AG04450 (cell line): Measurements from ENCODE around the gene TADA1. TPM values are rescaled to one million over a fixed set of nuclear protein-coding genes. Genes with fewer than 3 reads are reported as not detected.

Source experiments
- CTCF ChIA-PET: fragments of 300-600, 350-600 bp; formaldehyde crosslinking; extraction: SDS; loops from one replicate; lab custom pipeline; 2022; ENCODE audit warnings: antibody characterized with exemption, inconsistent platforms; lab: Charles Lee
- POLR2A ChIA-PET: fragments of 350-600 bp; formaldehyde crosslinking; extraction: SDS; loops from one replicate; lab custom pipeline; 2021; ENCODE audit warnings: antibody characterized with exemption, inconsistent platforms; lab: Yijun Ruan, JAX
- DNase-seq: peaks from one replicate; pipeline ENCODE4 v3.0.0-alpha.2; 2011; ENCODE audit warnings: low read depth, low spot score
- H3K27ac ChIP-seq: one replicate; pipeline ENCODE4 v1.5.1; 2012; ENCODE audit warnings: low read depth, low read length, control low read depth
- H3K27me3 ChIP-seq: one replicate; pipeline ENCODE4 v1.6.0; 2012; ENCODE audit warnings: low read length; ENCODE audit not compliant: control insufficient read depth, insufficient read depth
- H3K4me3 ChIP-seq: 2 replicates; pipeline ENCODE4 v1.5.1; 2011; ENCODE audit warnings: mild to moderate bottlenecking, low read depth, low read length, control low read depth
- H3K9me3 ChIP-seq: 2 replicates; pipeline ENCODE4 v1.5.1; 2012; ENCODE audit warnings: low read length; ENCODE audit not compliant: control insufficient read depth, insufficient read depth
- CTCF ChIP-seq: IDR thresholded peaks from 2 replicates; pipeline ENCODE4 v1.5.1; 2011; ENCODE audit warnings: low read depth, low read length, control low read depth, inconsistent platforms
- polyA plus RNA-seq: library from polyadenylated mRNA; depleted of rRNA; stranded (reverse); fragments of >200 nt; gene quantifications from 2 replicates; pipeline ENCODE4 v1.2.3, GENCODE V29; 2011

TADA1 gene
- polyA plus RNA-seq, 1 experiment = 13.3 TPM

GRCh38 chr1:166918088-166918955, 42.3 kb upstream of the TADA1 start:
- POLR2A ChIA-PET = no interaction called here
- DNase-seq = no peak
- Histone ChIP-seq H3K27ac (no peak overlapping the region), H3K27me3 (peaks cover 28% of the 10 kb centered on the region), H3K4me3 (no peak overlapping the region), H3K9me3 (no peaks in the 10 kb centered on the region; the same call in 1 of the 2 replicates)
- TF ChIP-seq CTCF = no peak
- CTCF ChIA-PET = interaction anchor here (0.8 kb wide), 1 partner anchor 9 kb away, joined by 5 read pairs; no protein-coding TSS in a partner anchor

- CTCF ChIA-PET = interaction anchor here (2.2 kb wide), 1 partner anchor 143 kb away, joined by 5 read pairs; no protein-coding TSS in a partner anchor
- TF ChIP-seq CTCF = no peak
- POLR2A ChIA-PET = no interaction called here
- Histone ChIP-seq H3K4me3 (no peak overlapping the region), H3K9me3 (no peaks in the 10 kb centered on the region; the same call in 1 of the 2 replicates), H3K27me3 (peaks cover 11% of the 10 kb centered on the region), H3K27ac (no peak overlapping the region)
- no peak for DNase-seq
These were observed 39.9 kb upstream of the TADA1 start for GRCh38 chr1:166915941-166916340.

- Histone ChIP-seq H3K9me3 (no peaks in the 10 kb centered on the region), H3K27me3 (peaks cover 5% of the 10 kb centered on the region), H3K27ac (no peak overlapping the region), H3K4me3 (no peak overlapping the region)
- DNase-seq = no peak
- POLR2A ChIA-PET = no interaction called here
- TF ChIP-seq CTCF = no peak
- CTCF ChIA-PET = interaction anchor here (7.5 kb wide), 1 partner anchor 144 kb away, joined by 284 read pairs; no protein-coding TSS in a partner anchor
These were observed 39.0 kb upstream of the TADA1 start for GRCh38 chr1:166915042-166915441.

GRCh38 chr1:166914111-166914510, 38.0 kb upstream of the TADA1 start:
- Histone ChIP-seq H3K9me3 (no peaks in the 10 kb centered on the region), H3K4me3 (no peak overlapping the region), H3K27ac (no peak overlapping the region), H3K27me3 (no peaks in the 10 kb centered on the region)
- POLR2A ChIA-PET = no interaction called here
- TF ChIP-seq CTCF = no peak
- CTCF ChIA-PET = interaction anchor here (7.5 kb wide), 1 partner anchor 145 kb away, joined by 284 read pairs; no protein-coding TSS in a partner anchor
- no peak for DNase-seq

GRCh38 chr1:166911624-166912023, 35.6 kb upstream of the TADA1 start:
- no peak for TF ChIP-seq CTCF
- no peak for DNase-seq
- POLR2A ChIA-PET = no interaction called here
- Histone ChIP-seq H3K27ac (no peak overlapping the region), H3K27me3 (no peaks in the 10 kb centered on the region), H3K4me3 (no peak overlapping the region), H3K9me3 (no peaks in the 10 kb centered on the region)
- CTCF ChIA-PET = interaction anchor here (0.6 to 7.5 kb wide), 5 partner anchors 9 to 147 kb away, joined by 3 to 284 read pairs (median 4); no protein-coding TSS in a partner anchor
